Myocyte (in vitro differentiated cells): ENCODE measurements around the gene SERPING1. TPM values are rescaled to one million over a fixed set of nuclear protein-coding genes. Genes with fewer than 3 reads are reported as not detected.

Source experiments
- DNase-seq: peaks from one replicate; pipeline ENCODE4 v3.0.0-alpha.2; 2012; ENCODE audit warnings: low read depth
- total RNA-seq: library from RNA; depleted of rRNA; stranded (reverse); fragments of >200 nt; gene quantifications from 2 replicates; pipeline ENCODE4 v1.2.3, GENCODE V29; 2014

The SERPING1 gene
- total RNA-seq, 1 donor from 2014 or later = 4.1 TPM

- peak; percentile 24 for DNase-seq
Observed at GRCh38 chr11:57597916-57598830, 688 bp downstream of the SERPING1 start.

DNA sequence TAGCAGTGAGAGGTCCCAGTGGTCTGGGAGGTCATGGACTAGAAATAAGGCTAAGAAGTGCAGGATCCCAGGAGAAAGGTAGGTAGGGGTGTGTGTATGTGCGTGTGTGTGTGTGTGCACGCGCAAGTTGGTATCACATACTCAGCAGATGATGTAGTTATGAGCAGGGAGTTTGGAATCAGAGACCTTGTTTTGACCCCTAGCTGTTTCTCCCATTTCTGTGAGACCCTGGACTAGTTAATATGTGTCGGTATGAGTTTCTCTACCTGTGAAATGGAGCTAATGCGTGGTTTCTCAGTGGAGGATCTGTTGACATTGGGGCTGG, 1.3 kb downstream of the SERPING1 start:
- DNase-seq = no peak

DNA sequence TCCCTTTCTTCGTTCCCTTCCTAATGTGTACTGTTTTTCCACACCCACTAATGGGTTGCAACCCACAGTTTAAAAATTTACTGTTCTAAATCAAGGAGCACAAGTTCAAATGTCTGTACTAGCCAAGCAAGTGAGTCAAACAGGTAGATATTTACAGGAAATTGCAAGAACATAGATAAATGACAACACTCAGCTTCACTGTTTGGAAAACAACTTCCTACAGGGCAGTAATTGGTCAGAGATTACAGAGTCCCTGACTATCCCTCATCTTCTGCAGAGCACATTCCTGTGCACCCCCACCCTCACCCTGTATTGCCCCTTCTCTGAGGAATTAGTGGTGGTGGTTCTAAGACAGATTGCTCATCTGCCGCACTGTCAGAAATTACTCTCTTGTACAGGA, 1.9 kb downstream of the SERPING1 start:
- no peak for DNase-seq

DNA sequence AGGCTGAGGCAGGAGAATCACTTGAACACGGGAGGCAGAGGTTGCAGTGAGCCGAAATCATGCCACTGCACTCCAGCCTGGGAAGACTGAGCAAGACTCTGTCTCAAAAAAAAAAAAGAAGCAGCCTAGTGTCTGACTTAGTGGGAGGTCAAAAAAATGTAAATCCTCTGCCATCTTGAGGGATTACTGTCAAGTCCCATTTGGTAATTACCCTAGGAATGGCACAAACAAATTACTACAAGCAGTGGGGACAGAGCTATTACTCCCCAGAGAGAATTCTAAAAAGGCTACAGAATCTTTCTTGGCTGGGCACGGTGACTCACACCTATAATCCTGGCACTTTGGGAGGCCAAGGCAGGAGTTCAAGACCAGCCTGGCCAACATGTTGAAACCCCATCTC, 3.8 kb downstream of the SERPING1 start:
- DNase-seq = no peak

DNA sequence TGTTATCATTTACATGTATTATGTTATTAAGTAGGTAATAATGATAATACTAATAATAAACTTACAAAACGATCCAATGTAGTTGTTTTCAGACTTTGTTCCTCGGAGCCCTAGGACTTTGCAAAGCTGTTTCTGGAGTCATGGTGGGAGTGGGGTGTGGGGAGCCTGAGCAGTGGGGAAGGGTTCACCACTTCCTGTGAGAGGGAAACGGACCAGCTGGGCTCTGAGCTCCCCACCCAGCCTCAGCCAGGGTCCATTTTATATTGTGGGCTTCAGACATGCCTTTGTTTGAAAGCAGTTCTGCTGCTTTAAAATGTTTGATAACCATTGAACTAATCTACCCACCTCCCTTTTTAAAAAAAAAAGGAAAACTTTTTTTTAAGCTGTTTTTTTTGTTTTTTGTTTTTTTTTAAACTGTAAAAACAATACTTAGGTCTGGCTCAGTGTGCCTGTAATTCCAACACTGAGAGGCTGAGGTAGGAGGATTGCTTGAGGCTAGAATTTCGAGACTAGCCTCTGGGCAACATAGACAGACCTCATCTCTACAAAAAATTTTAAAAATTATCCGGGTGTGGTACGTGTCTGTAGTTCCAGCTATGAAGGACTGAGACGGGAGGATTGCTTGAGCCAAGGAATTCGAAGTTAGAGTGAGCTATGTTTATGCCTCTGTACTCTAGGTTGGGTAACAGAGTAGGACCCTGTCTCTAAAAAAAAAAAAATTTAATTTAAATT, 7.0 kb downstream of the SERPING1 start:
- DNase-seq = peak; percentile 10

GRCh38 chr11:57605028-57605420, 7.5 kb downstream of the SERPING1 start:
- DNase-seq = no peak

DNA sequence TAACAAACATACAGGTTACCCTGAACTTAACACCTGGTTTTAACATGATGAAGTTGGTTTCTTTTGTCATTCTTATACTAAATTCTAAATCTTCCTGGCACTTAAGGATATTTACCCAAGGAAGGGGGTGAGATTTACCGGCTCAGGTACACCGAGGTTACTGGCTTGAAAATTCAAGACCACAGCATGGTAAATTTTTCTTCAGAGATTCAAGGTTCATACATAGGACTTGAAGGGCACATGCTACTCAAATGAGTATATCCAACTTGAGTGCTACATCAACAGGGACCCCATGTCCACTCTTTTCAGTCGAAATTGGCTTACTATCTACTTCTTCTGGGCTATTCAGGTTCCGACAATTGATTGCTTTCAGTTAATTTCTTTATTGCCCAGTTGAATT, 12.7 kb downstream of the SERPING1 start:
- no peak for DNase-seq

GRCh38 chr11:57614234-57614772, 16.8 kb downstream of the SERPING1 start:
- DNase-seq = no peak

GRCh38 chr11:57615308-57615707, 17.8 kb downstream of the SERPING1 start:
- no peak for DNase-seq

DNA sequence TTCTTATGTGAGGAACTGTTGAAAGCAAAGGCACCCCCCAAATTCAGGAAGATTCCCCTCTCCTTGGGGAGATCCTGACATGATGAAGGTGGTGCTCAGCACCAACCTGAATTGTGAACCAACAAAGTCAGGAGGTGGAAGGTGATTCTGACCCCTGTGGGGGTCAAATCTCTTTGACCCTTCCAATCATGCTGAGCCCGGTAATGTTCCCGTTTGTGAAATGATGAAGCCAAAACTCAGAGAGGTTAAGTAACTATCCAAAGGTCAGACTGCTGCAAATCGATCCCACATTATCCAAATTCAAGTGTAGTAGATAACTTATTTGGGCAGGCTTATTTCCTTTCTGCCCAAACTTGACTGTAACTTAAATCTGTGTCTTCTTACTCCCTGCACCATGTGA, 19.1 kb downstream of the SERPING1 start:
- no peak for DNase-seq

DNA sequence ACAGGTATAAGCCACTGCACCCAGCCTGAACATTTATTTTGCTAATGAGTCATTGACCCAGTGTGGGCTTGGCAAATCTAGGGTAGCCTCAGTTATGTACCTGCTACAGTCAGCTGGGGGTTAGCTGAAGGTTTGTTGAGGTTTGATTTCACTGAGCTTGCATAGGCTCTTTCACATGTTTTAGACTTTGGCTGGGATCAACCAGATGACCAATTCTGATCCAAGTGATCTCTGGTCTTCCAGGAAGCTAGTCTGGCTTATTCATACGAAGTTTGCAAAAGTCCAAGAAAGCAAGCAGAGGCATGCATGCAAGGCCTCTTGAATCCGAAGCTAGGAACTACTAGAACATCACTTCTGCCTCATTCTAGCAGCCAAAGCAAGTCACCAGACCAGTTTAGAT, 21.0 kb downstream of the SERPING1 start:
- no peak for DNase-seq

GRCh38 chr11:57619331-57619730, 21.8 kb downstream of the SERPING1 start:
- DNase-seq = no peak

- DNase-seq = no peak
Observed at GRCh38 chr11:57620467-57620866, 23.0 kb downstream of the SERPING1 start.

- DNase-seq = no peak
Observed at GRCh38 chr11:57622263-57622662, 24.8 kb downstream of the SERPING1 start.

DNA sequence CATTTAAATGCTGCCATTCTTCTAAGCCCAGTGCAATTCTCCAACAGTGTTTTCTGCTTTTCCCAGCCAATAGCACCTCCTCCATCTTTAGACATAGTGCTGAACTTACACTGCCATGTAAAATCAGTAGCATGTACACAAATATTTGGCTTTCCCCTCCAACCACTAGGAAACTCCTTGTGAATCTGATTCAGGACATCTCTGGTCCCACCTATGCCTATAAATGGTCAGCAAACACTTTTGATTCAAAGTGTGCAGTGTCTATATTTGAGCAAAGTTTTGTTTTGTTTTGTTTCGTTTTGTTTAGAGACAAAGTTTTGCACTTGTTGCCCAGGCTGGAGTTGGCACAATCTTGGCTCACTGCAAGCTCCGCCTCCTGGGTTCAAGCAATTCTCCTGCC, 27.4 kb downstream of the SERPING1 start:
- no peak for DNase-seq

DNA sequence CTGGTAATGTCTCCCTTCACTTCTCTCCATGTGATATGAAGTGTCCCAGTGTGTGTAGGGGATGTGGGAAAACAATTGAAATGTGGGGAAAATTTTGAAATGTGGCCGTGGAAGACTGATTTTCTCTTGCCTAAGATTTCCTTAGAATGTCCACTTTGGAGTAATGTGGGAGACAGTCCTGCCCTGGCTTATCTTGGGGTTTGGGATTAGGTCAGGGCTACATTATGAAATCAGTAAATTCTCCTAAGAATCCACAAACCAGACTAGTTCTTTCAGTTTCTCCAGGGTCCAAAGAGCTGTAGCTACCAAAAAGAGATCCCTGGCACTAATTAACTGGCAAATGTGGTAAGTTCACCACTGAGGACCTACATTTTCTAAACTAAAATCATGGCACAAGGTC, 29.4 kb downstream of the SERPING1 start:
- no peak for DNase-seq

DNA sequence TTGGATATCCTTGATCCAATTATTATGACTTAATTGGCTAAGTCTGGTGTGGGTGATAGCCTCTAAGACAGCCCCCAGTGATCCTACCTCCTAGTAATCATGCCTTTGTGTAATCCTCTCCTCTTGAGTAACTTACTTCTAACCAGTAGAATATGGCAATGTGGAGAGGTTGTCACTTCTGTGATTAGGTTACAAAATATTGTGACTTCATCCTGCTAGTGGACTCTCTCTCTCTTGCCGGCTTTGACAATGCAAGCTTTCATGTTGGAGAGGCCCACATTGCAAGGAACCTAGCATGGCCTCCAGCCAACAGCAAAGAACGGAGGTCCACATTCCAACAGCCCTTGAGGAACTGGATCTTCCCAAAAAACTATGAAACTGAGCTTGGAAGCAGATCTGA, 32.7 kb downstream of the SERPING1 start:
- no peak for DNase-seq

DNA sequence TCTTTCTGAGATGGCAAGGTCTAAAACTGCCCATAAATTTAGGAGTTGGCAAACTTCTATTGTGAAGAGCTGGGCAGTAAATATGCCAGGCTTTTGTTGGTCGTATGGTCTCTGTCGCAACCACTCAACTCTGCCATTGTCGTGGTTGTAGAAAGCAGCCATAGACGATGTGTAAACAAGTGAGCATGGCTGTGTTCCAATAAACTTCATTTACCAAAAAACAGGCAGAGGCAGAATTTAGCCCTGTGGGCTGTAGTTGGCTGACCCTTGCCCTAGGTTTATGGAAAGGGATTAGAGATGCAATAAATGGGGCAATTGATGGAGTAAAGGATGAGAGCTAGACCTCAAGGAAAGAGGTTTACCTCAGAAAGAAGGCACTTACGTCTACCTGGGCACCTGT, 34.6 kb downstream of the SERPING1 start:
- DNase-seq = no peak

DNA sequence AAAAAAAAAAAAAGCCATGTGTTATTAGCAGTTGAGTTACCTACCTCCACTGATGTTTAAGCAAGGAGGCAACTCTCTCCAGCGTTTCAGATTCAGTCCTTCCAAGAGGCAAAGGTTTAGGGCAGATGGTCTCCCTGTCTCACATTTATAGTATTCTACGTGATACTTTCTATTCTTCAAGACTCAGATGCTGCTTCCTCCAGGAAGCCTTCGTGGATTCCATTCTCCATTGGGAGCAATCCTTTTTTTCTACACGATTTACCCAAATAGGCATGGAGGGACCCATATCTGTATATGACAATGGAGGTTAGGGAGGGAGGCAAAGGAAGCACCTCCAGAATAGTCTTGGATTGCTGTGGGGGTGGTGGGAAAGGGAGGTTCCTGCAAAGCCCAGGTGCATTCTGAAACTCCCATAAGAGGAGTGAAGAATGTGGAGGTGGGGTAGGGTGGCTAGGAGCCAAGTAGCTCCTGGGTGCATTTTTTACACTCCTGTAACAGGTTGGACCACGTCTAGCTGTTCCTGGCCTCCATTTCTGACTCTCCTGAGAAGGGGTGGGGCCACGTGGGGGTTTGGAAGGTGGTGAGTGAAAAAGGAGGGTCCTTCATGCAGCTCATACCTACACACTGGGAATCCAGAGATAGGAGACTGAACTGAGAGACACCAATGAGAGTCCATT, 36.0 kb downstream of the SERPING1 start:
- DNase-seq = no peak

DNA sequence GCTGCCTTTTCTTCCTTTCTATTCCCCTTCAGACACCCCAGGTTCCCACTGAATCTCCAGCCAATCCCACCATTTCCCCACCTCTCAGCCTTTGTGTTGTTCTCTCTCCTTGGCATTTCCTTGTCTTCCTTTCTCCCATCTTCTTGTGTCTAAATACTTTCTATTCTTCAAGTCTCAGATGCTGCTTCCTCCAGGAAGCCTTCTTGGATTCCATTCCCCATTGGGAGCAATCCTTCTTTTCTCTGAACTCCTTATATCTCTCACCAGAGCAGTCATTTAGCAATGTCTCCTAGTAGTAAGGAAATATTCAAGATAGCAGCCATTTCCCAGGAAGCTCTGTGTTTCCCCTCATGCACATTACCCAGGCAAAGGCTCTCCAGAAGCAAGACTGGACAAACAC, 36.8 kb downstream of the SERPING1 start:
- DNase-seq = no peak

DNA sequence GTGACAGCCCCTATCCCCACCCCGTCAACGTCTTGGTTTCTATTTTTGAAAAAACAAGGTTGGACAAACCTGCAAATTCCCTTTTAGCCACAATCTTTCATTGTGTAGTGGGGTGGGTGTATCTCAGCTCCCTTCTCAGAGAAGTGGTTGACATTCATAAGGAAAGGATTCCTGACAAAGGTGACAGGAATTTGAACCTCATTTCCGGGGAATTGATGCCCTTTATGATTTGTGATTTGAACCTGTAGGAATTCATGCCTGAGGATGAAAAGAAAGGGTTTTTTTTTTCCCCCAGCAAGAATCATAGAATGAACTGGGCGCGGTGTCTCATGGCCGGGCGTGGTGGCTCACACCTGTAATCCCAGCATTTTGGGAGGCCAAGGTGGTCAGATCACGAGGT, 37.8 kb downstream of the SERPING1 start:
- no peak for DNase-seq

DNA sequence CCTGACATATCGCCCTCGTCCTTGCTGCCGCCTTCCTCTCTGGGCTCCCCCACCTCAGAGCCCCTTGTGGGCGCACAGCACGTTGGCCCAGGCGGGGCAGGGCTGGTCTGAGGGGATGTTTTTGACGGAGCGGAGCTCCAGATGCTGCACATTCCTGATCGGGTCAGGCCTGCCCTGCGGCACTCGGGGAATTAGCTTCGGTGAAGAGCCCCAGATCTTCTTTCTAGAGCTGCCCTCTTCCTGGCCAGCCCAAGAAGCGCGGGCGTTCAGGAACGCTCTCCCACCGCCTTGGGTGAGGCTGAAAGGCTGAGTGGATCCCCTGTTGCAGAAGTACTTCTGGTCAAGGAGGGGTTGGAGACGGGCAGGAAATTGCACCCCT, 40.1 kb downstream of the SERPING1 start:
- DNase-seq = peak; percentile 31
